Mucosa of rectum (tissue), 2 donors: ENCODE data around the gene ACTR8.

Experiments
- H3K27ac ChIP-seq, 2 donors: one replicate each; pipeline ENCODE4 v1.7.0; 2013; ENCODE audit warnings: inconsistent platforms in 2 of 2, low read depth in 2 of 2, low read length in 2 of 2
- H3K27me3 ChIP-seq, 2 donors: one replicate each; pipeline ENCODE4 v1.7.0; 2013; ENCODE audit warnings: low read length in 2 of 2; ENCODE audit not compliant: control insufficient read depth in 2 of 2, insufficient read depth in 2 of 2
- H3K36me3 ChIP-seq, 2 donors: one replicate each; pipeline ENCODE4 v1.7.0; 2013; ENCODE audit warnings: low read length in 2 of 2; ENCODE audit not compliant: control insufficient read depth in 2 of 2, insufficient read depth in 2 of 2
- H3K4me1 ChIP-seq, 2 donors: one replicate each; pipeline ENCODE4 v1.7.0; 2013; ENCODE audit warnings: low read length in 2 of 2, mild to moderate bottlenecking in 1 of 2; ENCODE audit not compliant: control insufficient read depth in 2 of 2, insufficient read depth in 2 of 2
- H3K4me3 ChIP-seq, 2 donors: one replicate each; pipeline ENCODE4 v1.7.0; 2013; ENCODE audit warnings: low read length in 2 of 2
- H3K9ac ChIP-seq, 2 donors: one replicate each; pipeline ENCODE4 v1.7.0; 2013; ENCODE audit warnings: low read length in 2 of 2, low read depth in 1 of 2, mild to moderate bottlenecking in 1 of 2
- H3K9me3 ChIP-seq, 2 donors: one replicate each; pipeline ENCODE4 v1.7.0; 2013; ENCODE audit warnings: low read length in 2 of 2; ENCODE audit not compliant: control insufficient read depth in 2 of 2
- donor health status: healthy.
- donor health status: Normal muscosa, but diverticular disease.

The ACTR8 gene

DNA sequence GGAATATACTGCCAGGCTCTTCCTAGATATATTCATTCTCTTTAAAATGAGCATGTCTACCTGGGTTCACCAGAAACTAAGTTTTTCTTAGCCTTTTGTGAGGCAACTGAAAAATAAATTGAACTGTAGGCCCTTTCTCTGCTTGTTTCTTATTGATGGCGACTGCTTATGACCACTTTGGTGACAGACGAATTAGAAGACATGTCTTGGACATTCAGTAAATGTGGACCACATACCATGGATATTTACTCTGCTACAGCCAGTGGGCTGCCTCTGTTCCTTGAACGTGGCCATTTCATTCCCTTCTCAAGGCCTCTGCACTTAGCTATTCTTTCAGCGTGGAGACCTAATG is 10.3 kb upstream of the ACTR8 start:
- peak overlapping the region; percentile 65 to 76 for H3K9ac ChIP-seq
- peaks cover 0 to 5% of the 10 kb centered on the region in 2 donors for H3K27me3 ChIP-seq
- H3K4me1 ChIP-seq, result peaks cover 6 to 28% of the 10 kb centered on the region in 2 donors
- peak overlapping the region; percentile 97 to 99 for H3K27ac ChIP-seq
- H3K9me3 ChIP-seq, result no peaks in the 10 kb centered on the region
- H3K36me3 ChIP-seq, result peaks cover 3 to 4% of the 10 kb centered on the region in 2 donors
- H3K4me3 ChIP-seq, result peak overlapping the region; percentile 88 to 97

GRCh38 chr3:53891497-53892285 is 9.7 kb upstream of the ACTR8 start, which contains the start of gene SELENOK:
Gene SELENOK (minus strand): TSS chr3:53891859.
- Histone ChIP-seq H3K9me3 (no peaks in the 10 kb centered on the region), H3K9ac (peak within 1 kb of the TSS; percentile 95 to 98), H3K27ac (peak within 1 kb of the TSS; percentile 97 to 99), H3K27me3 (no peaks in the 10 kb centered on the region), H3K4me1 (peaks cover 6 to 28% of the 10 kb centered on the region in 2 donors), H3K36me3 (peaks cover 7 to 9% of the 10 kb centered on the region in 2 donors), H3K4me3 (peak within 1 kb of the TSS; percentile 88 to 97)

- Histone ChIP-seq H3K36me3 (peaks cover 8 to 12% of the 10 kb centered on the region in 2 donors), H3K9me3 (no peaks in the 10 kb centered on the region), H3K4me1 (peaks cover 6 to 28% of the 10 kb centered on the region in 2 donors), H3K27ac (peak overlapping the region; percentile 97 to 99), H3K27me3 (no peaks in the 10 kb centered on the region), H3K9ac (peak overlapping the region; percentile 95 to 98), H3K4me3 (peak overlapping the region; percentile 88 to 97)
Measured at GRCh38 chr3:53890726-53891475, 8.9 kb upstream of the ACTR8 start.

- peaks cover 6 to 19% of the 10 kb centered on the region in 2 donors for H3K4me1 ChIP-seq
- H3K4me3 ChIP-seq, result no peak overlapping the region
- H3K9me3 ChIP-seq, result no peaks in the 10 kb centered on the region
Measured at GRCh38 chr3:53888232-53888631, 6.3 kb upstream of the ACTR8 start.

DNA sequence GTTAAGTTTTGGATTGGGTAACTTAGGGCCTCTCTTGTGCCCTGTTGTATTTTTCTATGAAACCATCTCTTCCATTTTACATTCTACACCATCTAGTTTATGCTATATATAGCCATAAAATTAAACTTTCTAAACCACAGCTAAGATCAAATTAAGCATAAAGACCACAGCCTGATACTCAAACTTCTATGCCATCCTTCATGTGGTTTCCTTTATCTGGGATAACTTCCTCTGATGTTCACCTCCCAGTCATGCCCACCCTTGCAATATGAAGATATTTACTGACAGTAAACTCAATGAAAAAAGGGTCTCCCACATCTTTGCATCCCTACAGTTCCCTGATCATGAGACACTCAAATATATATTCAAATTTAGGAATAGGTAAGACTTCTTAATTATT is 5.5 kb upstream of the ACTR8 start:
- H3K36me3 ChIP-seq, result peaks cover 14 to 31% of the 10 kb centered on the region in 2 donors
- no peak overlapping the region for H3K9ac ChIP-seq
- no peak overlapping the region for H3K4me3 ChIP-seq
- no peaks in the 10 kb centered on the region for H3K9me3 ChIP-seq
- no peak overlapping the region for H3K27ac ChIP-seq
- no peaks in the 10 kb centered on the region for H3K27me3 ChIP-seq
- peaks cover 6 to 19% of the 10 kb centered on the region in 2 donors for H3K4me1 ChIP-seq

More at GRCh38 chr3:53888232-53888631, 6.3 kb upstream of the ACTR8 start:
- Histone ChIP-seq H3K9ac (no peak overlapping the region), H3K27me3 (no peaks in the 10 kb centered on the region), H3K36me3 (peaks cover 14 to 31% of the 10 kb centered on the region in 2 donors), H3K27ac (no peak overlapping the region)

GRCh38 chr3:53885239-53885638 is 3.3 kb upstream of the ACTR8 start:
- H3K27me3 ChIP-seq, result no peaks in the 10 kb centered on the region
- H3K9ac ChIP-seq, result no peak overlapping the region
- H3K9me3 ChIP-seq, result no peaks in the 10 kb centered on the region
- H3K27ac ChIP-seq, result no peak overlapping the region
- H3K4me3 ChIP-seq, result no peak overlapping the region
- H3K36me3 ChIP-seq, result peaks cover 14 to 31% of the 10 kb centered on the region in 2 donors
- H3K4me1 ChIP-seq, result peaks cover 11 to 21% of the 10 kb centered on the region in 2 donors

- Histone ChIP-seq H3K9ac (no peak overlapping the region), H3K9me3 (no peaks in the 10 kb centered on the region), H3K27ac (no peak overlapping the region), H3K4me1 (peaks cover 11 to 17% of the 10 kb centered on the region in 2 donors), H3K27me3 (no peaks in the 10 kb centered on the region), H3K36me3 (peaks cover 18 to 34% of the 10 kb centered on the region in 2 donors), H3K4me3 (no peak overlapping the region)
Measured at GRCh38 chr3:53884623-53885022, 2.7 kb upstream of the ACTR8 start.

DNA sequence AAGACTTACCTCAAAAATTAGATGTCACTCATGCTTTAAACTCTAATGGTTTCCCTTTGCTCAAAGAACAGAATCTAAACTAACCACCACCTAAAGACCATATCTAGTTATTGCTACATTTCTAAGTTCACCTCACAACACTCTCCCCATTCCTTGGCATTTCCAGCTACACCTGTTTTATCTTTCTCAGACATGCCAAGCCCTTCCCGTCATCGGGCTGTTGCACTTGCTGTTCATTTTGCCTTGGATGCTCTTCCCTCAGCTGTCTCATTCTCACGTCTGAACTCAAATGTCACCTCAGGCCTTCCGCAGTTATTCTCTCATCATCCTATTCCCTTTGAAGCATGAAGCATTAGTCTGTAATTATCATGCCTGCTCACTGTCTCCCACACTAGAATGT is 1.1 kb upstream of the ACTR8 start:
- Histone ChIP-seq H3K9me3 (no peaks in the 10 kb centered on the region), H3K4me3 (no peak overlapping the region), H3K27ac (no peak overlapping the region), H3K9ac (no peak overlapping the region), H3K27me3 (no peaks in the 10 kb centered on the region), H3K36me3 (peaks cover 30 to 48% of the 10 kb centered on the region in 2 donors), H3K4me1 (peaks cover 11 to 17% of the 10 kb centered on the region in 2 donors)

DNA sequence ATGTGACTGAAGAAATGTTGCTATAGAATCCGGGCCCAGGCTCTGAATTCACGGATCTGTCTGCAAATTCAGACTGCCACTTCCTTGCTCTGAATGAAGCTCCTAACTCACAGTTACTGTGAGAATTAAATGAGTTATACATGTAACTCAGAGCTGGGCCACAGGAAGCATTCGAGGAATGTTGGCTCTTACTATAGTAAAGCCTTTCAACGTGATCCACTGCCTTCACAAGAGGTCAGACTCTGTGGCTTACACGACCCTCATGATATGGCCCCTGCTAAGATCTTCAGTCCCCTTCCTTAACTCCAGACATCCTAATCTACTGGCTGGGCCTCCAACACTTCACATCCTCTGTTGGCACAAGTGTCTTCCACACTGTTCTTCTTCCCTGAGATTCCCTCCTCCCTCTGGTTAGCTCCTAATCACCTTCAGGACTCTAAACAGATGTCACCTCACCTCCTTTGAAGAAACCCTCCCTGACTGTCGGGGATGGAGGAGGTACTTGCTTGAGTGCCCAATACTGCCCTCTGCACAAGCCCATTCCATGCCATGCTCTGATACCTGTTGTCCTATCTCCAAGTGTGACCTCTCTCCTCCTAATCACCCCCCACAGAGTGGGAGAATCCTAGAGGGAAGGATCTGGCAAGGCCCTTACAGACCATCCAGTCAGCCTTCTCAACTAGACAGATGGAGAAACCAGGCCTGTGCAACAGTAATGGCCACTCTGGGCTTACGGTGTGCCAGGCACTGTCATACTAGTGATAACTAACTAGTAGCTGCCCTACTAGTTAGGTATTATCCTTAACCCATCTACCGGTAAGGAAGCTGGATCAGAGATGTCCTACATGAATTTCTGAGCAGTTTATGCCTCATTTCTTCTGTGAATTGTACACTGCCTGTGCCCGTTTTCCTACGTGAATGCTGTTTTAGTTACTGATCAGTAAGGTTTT is 1.3 kb downstream of the ACTR8 start:
- Histone ChIP-seq H3K9me3 (no peaks in the 10 kb centered on the region), H3K36me3 (peaks cover 38 to 55% of the 10 kb centered on the region in 2 donors), H3K27me3 (no peaks in the 10 kb centered on the region), H3K4me3 (peak overlapping the region; percentile 91 to 92), H3K4me1 (peaks cover 11 to 17% of the 10 kb centered on the region in 2 donors), H3K9ac (peak overlapping the region; percentile 81 to 89), H3K27ac (no peak overlapping the region)
